ENCODE data around the gene AFAP1L1.

AFAP1L1 gene

DNA sequence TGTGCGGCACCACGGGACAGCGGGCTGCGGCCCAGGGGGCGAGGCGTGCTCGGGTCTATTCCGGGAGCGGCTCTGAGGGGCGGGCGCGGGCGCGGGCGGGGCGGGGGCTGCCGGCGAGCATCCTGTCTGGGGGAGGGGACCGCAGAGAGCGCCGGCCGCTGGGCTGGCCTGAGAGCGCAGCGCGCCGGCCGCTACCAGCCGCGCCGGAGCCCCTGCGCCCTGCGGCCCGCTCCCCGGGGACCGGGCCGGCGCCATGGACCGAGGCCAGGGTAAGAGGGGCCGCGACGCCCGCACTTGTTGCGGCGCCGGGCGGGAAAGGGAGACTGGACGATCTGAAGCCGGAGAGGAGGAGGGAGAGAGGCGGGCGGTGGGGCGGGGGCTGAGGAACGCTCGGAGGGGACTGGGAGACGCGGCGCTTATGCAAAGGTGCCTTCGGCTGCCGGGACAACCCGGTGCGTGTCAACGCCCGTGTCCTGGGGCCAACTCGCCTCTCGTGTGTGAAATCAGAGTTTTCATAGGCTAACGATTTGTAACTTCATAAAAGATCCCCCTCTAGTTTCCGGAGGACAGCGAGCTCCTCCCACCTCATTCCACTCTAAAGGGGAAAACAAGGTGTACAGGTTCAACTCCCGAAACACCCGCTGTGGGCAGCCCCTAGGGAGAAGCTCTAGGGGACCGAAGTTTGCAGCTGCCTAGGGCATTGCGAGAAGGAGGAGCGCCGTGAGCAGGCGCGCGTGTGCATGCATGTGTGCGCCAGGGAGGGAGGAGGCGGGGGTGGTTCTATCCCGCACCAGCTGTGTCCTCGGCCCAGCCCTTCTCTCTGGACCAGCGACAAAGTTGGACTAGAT is at the start of gene AFAP1L1:
AFAP1L1 (plus strand) TSS at position 144 of the 848 bp plus-strand sequence; CDS start at position 254, 110 bp downstream.
- Histone ChIP-seq H3K4me3 (ENCODE audit: low read depth, low read length) (peak within 1 kb of the TSS; percentile 57), H3K27ac (ENCODE audit: extremely low read depth, low read depth, low read length) (peak within 1 kb of the TSS; percentile 55; the same call in 1 of the 2 replicates), H3K36me3 (ENCODE audit: control insufficient read depth in 2 of 2, insufficient read depth in 1 of 2, low read length in 2 of 2) (no peaks in the 10 kb centered on the region), H3K4me1 (ENCODE audit: control insufficient read depth, insufficient read depth, low read length) (peaks cover 3% of the 10 kb centered on the region; the same call in 1 of the 2 replicates), H3K9me3 (ENCODE audit: control insufficient read depth, insufficient read depth, low read depth, low read length) (no peaks in the 10 kb centered on the region)
- ChIA-PET CTCF (interaction anchor here (0.5 to 1.3 kb wide), 3 partner anchors 86 to 1720 kb away, joined by 3 to 5 read pairs (median 3); partner anchors contain the start of gene PCYOX1L), POLR2A (interaction anchor here (0.7 to 0.9 kb wide), 2 partner anchors 48 to 197 kb away, joined by 3 read pairs; no protein-coding TSS in a partner anchor)
- TF ChIP-seq ZNF544 (tag by site-specific recombination; IDR thresholded peaks at IDR 0.05) (no peak), ZNF16 (tag by site-specific recombination; IDR thresholded peaks at IDR 0.05; ENCODE audit: low read depth) (no peak), ZNF701 (tag by site-specific recombination; IDR thresholded peaks at IDR 0.05) (no peak), ZNF132 (tag by site-specific recombination; IDR thresholded peaks at IDR 0.05; ENCODE audit: borderline replicate concordance) (no peak), ZNF548 (tag by site-specific recombination; IDR thresholded peaks at IDR 0.05) (no peak), ZNF157 (tag by site-specific recombination; IDR thresholded peaks at IDR 0.05) (no peak), ZNF792 (tag by site-specific recombination; IDR thresholded peaks at IDR 0.05) (no peak), ZNF549 (tag by site-specific recombination; IDR thresholded peaks at IDR 0.05) (peak; percentile 56), MYNN (tag by site-specific recombination; IDR thresholded peaks at IDR 0.05; ENCODE audit: borderline replicate concordance) (no peak), ZFP3 (tag by site-specific recombination; IDR thresholded peaks at IDR 0.05; ENCODE audit: low read depth) (no peak), ZNF114 (tag by site-specific recombination; IDR thresholded peaks at IDR 0.05) (no peak), ZNF423 (tag by site-specific recombination; IDR thresholded peaks at IDR 0.05) (peak; percentile 83)
- TF ChIP-seq, protein P1, sequence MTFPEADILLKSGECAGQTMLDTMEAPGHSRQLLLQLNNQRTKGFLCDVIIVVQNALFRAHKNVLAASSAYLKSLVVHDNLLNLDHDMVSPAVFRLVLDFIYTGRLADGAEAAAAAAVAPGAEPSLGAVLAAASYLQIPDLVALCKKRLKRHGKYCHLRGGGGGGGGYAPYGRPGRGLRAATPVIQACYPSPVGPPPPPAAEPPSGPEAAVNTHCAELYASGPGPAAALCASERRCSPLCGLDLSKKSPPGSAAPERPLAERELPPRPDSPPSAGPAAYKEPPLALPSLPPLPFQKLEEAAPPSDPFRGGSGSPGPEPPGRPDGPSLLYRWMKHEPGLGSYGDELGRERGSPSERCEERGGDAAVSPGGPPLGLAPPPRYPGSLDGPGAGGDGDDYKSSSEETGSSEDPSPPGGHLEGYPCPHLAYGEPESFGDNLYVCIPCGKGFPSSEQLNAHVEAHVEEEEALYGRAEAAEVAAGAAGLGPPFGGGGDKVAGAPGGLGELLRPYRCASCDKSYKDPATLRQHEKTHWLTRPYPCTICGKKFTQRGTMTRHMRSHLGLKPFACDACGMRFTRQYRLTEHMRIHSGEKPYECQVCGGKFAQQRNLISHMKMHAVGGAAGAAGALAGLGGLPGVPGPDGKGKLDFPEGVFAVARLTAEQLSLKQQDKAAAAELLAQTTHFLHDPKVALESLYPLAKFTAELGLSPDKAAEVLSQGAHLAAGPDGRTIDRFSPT (tag by site-specific recombination; IDR thresholded peaks at IDR 0.05) = no peak
- TF ChIP-seq, protein P2, sequence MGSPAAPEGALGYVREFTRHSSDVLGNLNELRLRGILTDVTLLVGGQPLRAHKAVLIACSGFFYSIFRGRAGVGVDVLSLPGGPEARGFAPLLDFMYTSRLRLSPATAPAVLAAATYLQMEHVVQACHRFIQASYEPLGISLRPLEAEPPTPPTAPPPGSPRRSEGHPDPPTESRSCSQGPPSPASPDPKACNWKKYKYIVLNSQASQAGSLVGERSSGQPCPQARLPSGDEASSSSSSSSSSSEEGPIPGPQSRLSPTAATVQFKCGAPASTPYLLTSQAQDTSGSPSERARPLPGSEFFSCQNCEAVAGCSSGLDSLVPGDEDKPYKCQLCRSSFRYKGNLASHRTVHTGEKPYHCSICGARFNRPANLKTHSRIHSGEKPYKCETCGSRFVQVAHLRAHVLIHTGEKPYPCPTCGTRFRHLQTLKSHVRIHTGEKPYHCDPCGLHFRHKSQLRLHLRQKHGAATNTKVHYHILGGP (tag by site-specific recombination; IDR thresholded peaks at IDR 0.05) = no peak
- TF ChIP-seq, protein P3, sequence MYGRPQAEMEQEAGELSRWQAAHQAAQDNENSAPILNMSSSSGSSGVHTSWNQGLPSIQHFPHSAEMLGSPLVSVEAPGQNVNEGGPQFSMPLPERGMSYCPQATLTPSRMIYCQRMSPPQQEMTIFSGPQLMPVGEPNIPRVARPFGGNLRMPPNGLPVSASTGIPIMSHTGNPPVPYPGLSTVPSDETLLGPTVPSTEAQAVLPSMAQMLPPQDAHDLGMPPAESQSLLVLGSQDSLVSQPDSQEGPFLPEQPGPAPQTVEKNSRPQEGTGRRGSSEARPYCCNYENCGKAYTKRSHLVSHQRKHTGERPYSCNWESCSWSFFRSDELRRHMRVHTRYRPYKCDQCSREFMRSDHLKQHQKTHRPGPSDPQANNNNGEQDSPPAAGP (tag by site-specific recombination; IDR thresholded peaks at IDR 0.05) = peak; percentile 73; the same call in 1 of the 2 replicates
- TF ChIP-seq, protein P4, sequence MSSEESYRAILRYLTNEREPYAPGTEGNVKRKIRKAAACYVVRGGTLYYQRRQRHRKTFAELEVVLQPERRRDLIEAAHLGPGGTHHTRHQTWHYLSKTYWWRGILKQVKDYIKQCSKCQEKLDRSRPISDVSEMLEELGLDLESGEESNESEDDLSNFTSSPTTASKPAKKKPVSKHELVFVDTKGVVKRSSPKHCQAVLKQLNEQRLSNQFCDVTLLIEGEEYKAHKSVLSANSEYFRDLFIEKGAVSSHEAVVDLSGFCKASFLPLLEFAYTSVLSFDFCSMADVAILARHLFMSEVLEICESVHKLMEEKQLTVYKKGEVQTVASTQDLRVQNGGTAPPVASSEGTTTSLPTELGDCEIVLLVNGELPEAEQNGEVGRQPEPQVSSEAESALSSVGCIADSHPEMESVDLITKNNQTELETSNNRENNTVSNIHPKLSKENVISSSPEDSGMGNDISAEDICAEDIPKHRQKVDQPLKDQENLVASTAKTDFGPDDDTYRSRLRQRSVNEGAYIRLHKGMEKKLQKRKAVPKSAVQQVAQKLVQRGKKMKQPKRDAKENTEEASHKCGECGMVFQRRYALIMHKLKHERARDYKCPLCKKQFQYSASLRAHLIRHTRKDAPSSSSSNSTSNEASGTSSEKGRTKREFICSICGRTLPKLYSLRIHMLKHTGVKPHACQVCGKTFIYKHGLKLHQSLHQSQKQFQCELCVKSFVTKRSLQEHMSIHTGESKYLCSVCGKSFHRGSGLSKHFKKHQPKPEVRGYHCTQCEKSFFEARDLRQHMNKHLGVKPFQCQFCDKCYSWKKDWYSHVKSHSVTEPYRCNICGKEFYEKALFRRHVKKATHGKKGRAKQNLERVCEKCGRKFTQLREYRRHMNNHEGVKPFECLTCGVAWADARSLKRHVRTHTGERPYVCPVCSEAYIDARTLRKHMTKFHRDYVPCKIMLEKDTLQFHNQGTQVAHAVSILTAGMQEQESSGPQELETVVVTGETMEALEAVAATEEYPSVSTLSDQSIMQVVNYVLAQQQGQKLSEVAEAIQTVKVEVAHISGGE (tag by site-specific recombination; conservative IDR thresholded peaks at IDR 0.05; ENCODE audit: low read depth) = peak; percentile 95
- TF ChIP-seq, protein P5, sequence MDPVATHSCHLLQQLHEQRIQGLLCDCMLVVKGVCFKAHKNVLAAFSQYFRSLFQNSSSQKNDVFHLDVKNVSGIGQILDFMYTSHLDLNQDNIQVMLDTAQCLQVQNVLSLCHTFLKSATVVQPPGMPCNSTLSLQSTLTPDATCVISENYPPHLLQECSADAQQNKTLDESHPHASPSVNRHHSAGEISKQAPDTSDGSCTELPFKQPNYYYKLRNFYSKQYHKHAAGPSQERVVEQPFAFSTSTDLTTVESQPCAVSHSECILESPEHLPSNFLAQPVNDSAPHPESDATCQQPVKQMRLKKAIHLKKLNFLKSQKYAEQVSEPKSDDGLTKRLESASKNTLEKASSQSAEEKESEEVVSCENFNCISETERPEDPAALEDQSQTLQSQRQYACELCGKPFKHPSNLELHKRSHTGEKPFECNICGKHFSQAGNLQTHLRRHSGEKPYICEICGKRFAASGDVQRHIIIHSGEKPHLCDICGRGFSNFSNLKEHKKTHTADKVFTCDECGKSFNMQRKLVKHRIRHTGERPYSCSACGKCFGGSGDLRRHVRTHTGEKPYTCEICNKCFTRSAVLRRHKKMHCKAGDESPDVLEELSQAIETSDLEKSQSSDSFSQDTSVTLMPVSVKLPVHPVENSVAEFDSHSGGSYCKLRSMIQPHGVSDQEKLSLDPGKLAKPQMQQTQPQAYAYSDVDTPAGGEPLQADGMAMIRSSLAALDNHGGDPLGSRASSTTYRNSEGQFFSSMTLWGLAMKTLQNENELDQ (tag by site-specific recombination; IDR thresholded peaks at IDR 0.05; ENCODE audit: low read depth) = no peak
- TF ChIP-seq, protein P6, sequence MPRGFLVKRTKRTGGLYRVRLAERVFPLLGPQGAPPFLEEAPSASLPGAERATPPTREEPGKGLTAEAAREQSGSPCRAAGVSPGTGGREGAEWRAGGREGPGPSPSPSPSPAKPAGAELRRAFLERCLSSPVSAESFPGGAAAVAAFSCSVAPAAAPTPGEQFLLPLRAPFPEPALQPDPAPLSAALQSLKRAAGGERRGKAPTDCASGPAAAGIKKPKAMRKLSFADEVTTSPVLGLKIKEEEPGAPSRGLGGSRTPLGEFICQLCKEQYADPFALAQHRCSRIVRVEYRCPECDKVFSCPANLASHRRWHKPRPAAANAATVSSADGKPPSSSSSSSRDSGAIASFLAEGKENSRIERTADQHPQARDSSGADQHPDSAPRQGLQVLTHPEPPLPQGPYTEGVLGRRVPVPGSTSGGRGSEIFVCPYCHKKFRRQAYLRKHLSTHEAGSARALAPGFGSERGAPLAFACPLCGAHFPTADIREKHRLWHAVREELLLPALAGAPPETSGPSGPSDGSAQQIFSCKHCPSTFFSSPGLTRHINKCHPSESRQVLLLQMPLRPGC (tag by site-specific recombination; IDR thresholded peaks at IDR 0.05) = no peak
- TF ChIP-seq, protein P7, sequence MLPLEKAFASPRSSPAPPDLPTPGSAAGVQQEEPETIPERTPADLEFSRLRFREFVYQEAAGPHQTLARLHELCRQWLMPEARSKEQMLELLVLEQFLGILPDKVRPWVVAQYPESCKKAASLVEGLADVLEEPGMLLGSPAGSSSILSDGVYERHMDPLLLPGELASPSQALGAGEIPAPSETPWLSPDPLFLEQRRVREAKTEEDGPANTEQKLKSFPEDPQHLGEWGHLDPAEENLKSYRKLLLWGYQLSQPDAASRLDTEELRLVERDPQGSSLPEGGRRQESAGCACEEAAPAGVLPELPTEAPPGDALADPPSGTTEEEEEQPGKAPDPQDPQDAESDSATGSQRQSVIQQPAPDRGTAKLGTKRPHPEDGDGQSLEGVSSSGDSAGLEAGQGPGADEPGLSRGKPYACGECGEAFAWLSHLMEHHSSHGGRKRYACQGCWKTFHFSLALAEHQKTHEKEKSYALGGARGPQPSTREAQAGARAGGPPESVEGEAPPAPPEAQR (tag by site-specific recombination; IDR thresholded peaks at IDR 0.05) = no peak
- TF ChIP-seq, protein P8, sequence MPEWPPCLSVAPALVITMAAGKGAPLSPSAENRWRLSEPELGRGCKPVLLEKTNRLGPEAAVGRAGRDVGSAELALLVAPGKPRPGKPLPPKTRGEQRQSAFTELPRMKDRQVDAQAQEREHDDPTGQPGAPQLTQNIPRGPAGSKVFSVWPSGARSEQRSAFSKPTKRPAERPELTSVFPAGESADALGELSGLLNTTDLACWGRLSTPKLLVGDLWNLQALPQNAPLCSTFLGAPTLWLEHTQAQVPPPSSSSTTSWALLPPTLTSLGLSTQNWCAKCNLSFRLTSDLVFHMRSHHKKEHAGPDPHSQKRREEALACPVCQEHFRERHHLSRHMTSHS (tag by site-specific recombination; IDR thresholded peaks at IDR 0.05) = no peak

Measured in HEK293 (cell line).